Measurements from ENCODE around the gene ACTR2. TPM values are rescaled to one million over a fixed set of nuclear protein-coding genes. Genes with fewer than 3 reads are reported as not detected.

The ACTR2 gene
- total and polyA plus RNA-seq, 2 of the 13 experiments (the other 11 are each of a cell fraction or from before 2014, with no cell fraction given) = 51.2 to 100 TPM

DNA sequence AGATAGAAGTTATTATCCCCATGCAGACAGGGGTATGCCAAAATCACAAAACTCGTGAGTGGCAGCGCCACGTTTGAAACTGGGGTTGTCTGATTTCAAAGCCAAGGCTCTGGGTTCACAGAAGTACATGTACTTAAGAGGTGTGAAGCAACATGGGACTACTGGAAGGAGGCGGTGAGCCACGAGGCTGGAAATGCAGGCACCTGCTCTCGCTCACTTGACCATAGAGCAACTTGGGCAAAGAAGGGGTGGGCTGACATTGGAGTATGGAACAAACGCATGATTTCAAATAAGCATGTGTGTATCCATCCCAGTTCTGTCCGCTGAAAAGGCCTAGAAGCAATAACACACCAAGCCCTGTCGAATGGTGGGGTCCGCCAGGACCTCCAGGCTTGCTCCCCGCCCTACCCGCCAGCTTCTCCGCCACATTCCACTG, 593 bp upstream of the ACTR2 start (continued):
- TF ChIP-seq BRD4 (CRISPR knock-in tag; IDR thresholded peaks at IDR 0.05) (no peak; the same call in 1 of the 2 replicates), ZNF335 (CRISPR knock-in tag; IDR thresholded peaks at IDR 0.05) (no peak), ZBTB7B (CRISPR knock-in tag; IDR thresholded peaks at IDR 0.05) (no peak), SAFB2 (CRISPR knock-in tag; IDR thresholded peaks at IDR 0.05; ENCODE audit: borderline replicate concordance, low read depth) (no peak), RBM39 (IDR thresholded peaks at IDR 0.05; ENCODE audit: low read depth, low read length, poor library complexity, severe bottlenecking) (no peak), ZNF331 (CRISPR knock-in tag; IDR thresholded peaks at IDR 0.05) (no peak), ZNF431 (CRISPR knock-in tag; IDR thresholded peaks at IDR 0.05; ENCODE audit: borderline replicate concordance, low read depth) (no peak), TBX2 (CRISPR knock-in tag; IDR thresholded peaks at IDR 0.05; ENCODE audit: borderline replicate concordance) (no peak), ZNF792 (CRISPR knock-in tag; IDR thresholded peaks at IDR 0.05) (no peak), ZSCAN31 (CRISPR knock-in tag; IDR thresholded peaks at IDR 0.05; ENCODE audit: low read depth) (no peak), JARID2 (CRISPR knock-in tag; IDR thresholded peaks at IDR 0.05; ENCODE audit: insufficient replicate concordance) (peak; percentile 20), CBX2 (IDR thresholded peaks at IDR 0.05; ENCODE audit: low read depth, low read length) (no peak), CBX2 (CRISPR knock-in tag; IDR thresholded peaks at IDR 0.05; ENCODE audit: low read depth) (no peak), ZNF572 (CRISPR knock-in tag; IDR thresholded peaks at IDR 0.05) (0 out of 2 replicates have a peak, but pooled peaks have one; percentile 73), KLF16 (CRISPR knock-in tag; IDR thresholded peaks at IDR 0.05) (no peak)
- TF ChIP-seq, protein P1, sequence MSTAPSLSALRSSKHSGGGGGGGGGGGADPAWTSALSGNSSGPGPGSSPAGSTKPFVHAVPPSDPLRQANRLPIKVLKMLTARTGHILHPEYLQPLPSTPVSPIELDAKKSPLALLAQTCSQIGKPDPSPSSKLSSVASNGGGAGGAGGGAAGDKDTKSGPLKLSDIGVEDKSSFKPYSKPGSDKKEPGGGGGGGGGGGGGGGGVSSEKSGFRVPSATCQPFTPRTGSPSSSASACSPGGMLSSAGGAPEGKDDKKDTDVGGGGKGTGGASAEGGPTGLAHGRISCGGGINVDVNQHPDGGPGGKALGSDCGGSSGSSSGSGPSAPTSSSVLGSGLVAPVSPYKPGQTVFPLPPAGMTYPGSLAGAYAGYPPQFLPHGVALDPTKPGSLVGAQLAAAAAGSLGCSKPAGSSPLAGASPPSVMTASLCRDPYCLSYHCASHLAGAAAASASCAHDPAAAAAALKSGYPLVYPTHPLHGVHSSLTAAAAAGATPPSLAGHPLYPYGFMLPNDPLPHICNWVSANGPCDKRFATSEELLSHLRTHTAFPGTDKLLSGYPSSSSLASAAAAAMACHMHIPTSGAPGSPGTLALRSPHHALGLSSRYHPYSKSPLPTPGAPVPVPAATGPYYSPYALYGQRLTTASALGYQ (CRISPR knock-in tag; IDR thresholded peaks at IDR 0.05) = no peak
- TF ChIP-seq, protein P2, sequence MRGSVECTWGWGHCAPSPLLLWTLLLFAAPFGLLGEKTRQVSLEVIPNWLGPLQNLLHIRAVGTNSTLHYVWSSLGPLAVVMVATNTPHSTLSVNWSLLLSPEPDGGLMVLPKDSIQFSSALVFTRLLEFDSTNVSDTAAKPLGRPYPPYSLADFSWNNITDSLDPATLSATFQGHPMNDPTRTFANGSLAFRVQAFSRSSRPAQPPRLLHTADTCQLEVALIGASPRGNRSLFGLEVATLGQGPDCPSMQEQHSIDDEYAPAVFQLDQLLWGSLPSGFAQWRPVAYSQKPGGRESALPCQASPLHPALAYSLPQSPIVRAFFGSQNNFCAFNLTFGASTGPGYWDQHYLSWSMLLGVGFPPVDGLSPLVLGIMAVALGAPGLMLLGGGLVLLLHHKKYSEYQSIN (CRISPR knock-in tag; IDR thresholded peaks at IDR 0.05; ENCODE audit: borderline replicate concordance) = no peak
- TF ChIP-seq, protein P3, sequence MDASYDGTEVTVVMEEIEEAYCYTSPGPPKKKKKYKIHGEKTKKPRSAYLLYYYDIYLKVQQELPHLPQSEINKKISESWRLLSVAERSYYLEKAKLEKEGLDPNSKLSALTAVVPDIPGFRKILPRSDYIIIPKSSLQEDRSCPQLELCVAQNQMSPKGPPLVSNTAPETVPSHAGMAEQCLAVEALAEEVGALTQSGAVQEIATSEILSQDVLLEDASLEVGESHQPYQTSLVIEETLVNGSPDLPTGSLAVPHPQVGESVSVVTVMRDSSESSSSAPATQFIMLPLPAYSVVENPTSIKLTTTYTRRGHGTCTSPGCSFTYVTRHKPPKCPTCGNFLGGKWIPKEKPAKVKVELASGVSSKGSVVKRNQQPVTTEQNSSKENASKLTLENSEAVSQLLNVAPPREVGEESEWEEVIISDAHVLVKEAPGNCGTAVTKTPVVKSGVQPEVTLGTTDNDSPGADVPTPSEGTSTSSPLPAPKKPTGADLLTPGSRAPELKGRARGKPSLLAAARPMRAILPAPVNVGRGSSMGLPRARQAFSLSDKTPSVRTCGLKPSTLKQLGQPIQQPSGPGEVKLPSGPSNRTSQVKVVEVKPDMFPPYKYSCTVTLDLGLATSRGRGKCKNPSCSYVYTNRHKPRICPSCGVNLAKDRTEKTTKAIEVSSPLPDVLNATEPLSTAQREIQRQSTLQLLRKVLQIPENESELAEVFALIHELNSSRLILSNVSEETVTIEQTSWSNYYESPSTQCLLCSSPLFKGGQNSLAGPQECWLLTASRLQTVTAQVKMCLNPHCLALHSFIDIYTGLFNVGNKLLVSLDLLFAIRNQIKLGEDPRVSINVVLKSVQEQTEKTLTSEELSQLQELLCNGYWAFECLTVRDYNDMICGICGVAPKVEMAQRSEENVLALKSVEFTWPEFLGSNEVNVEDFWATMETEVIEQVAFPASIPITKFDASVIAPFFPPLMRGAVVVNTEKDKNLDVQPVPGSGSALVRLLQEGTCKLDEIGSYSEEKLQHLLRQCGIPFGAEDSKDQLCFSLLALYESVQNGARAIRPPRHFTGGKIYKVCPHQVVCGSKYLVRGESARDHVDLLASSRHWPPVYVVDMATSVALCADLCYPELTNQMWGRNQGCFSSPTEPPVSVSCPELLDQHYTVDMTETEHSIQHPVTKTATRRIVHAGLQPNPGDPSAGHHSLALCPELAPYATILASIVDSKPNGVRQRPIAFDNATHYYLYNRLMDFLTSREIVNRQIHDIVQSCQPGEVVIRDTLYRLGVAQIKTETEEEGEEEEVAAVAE (CRISPR knock-in tag; IDR thresholded peaks at IDR 0.05; ENCODE audit: borderline replicate concordance) = no peak
- TF ChIP-seq, protein P4, sequence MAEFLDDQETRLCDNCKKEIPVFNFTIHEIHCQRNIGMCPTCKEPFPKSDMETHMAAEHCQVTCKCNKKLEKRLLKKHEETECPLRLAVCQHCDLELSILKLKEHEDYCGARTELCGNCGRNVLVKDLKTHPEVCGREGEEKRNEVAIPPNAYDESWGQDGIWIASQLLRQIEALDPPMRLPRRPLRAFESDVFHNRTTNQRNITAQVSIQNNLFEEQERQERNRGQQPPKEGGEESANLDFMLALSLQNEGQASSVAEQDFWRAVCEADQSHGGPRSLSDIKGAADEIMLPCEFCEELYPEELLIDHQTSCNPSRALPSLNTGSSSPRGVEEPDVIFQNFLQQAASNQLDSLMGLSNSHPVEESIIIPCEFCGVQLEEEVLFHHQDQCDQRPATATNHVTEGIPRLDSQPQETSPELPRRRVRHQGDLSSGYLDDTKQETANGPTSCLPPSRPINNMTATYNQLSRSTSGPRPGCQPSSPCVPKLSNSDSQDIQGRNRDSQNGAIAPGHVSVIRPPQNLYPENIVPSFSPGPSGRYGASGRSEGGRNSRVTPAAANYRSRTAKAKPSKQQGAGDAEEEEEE (CRISPR knock-in tag; IDR thresholded peaks at IDR 0.05; ENCODE audit: borderline replicate concordance) = no peak
- TF ChIP-seq, protein P5, sequence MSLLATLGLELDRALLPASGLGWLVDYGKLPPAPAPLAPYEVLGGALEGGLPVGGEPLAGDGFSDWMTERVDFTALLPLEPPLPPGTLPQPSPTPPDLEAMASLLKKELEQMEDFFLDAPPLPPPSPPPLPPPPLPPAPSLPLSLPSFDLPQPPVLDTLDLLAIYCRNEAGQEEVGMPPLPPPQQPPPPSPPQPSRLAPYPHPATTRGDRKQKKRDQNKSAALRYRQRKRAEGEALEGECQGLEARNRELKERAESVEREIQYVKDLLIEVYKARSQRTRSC (CRISPR knock-in tag; IDR thresholded peaks at IDR 0.05; ENCODE audit: low read depth) = no peak

All from HepG2 (cell line).